ENCODE data around the gene NAT8.
"Not testable (repeated sequence)": the region's sequence is repeated elsewhere in the genome, so short reads cannot be mapped to it uniquely, and the experiment has no call there.

DNA sequence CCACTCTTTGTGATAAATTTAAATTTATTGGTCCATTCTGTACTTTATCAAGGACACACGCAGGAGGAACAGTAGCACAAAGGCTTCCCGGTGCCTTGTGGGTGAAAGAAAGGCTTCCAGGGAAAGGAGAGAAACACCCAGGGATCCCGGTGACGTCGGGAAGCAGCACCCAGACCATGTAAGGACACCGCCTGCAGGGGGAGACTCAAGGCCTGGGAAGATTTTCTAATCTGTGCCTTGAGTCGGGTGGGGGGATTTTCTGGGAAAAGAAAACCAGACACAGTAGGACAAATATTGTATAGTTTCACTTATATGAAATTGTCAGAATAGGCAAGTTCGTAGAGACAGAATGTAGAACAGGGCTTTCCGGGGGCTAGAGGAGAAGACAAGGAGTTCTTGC, 17.6 kb downstream of the NAT8 start:
- TF ChIP-seq TCF7L2, POLR2AphosphoS5 (IDR thresholded peaks at IDR 0.05; ENCODE audit: low read depth, low read length): not testable (repeated sequence)
- TF ChIP-seq CTCF (IDR thresholded peaks at IDR 0.05): peak; percentile 26; the same call in 1 of the 2 replicates
- TF ChIP-seq, protein P1, sequence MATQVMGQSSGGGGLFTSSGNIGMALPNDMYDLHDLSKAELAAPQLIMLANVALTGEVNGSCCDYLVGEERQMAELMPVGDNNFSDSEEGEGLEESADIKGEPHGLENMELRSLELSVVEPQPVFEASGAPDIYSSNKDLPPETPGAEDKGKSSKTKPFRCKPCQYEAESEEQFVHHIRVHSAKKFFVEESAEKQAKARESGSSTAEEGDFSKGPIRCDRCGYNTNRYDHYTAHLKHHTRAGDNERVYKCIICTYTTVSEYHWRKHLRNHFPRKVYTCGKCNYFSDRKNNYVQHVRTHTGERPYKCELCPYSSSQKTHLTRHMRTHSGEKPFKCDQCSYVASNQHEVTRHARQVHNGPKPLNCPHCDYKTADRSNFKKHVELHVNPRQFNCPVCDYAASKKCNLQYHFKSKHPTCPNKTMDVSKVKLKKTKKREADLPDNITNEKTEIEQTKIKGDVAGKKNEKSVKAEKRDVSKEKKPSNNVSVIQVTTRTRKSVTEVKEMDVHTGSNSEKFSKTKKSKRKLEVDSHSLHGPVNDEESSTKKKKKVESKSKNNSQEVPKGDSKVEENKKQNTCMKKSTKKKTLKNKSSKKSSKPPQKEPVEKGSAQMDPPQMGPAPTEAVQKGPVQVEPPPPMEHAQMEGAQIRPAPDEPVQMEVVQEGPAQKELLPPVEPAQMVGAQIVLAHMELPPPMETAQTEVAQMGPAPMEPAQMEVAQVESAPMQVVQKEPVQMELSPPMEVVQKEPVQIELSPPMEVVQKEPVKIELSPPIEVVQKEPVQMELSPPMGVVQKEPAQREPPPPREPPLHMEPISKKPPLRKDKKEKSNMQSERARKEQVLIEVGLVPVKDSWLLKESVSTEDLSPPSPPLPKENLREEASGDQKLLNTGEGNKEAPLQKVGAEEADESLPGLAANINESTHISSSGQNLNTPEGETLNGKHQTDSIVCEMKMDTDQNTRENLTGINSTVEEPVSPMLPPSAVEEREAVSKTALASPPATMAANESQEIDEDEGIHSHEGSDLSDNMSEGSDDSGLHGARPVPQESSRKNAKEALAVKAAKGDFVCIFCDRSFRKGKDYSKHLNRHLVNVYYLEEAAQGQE (IDR thresholded peaks at IDR 0.05; ENCODE audit: insufficient read depth in 1 of 2, low read depth in 2 of 2, low read length in 1 of 2): not testable (repeated sequence)
